Gastrocnemius medialis (tissue), 4 donors: ENCODE measurements around the gene C1QTNF3.

Source experiments
- CTCF ChIP-seq, 5 experiments: fragments of 450-650 bp in 3 of 5; fragments of 200-600 bp in 2 of 5; sonication (generic) in 2 of 5; IDR thresholded peaks in 4 of 5; conservative IDR thresholded peaks in 1 of 5; 1 replicate in 4 of 5; 2 replicates in 1 of 5; pipeline ENCODE4 v1.5.1; 2016 to 2019; ENCODE audit warnings: antibody characterized with exemption in 5 of 5, mild to moderate bottlenecking in 3 of 5, moderate library complexity in 3 of 5
- POLR2A ChIP-seq, 2 donors: fragments of 450-650 bp; IDR thresholded peaks; one replicate each; pipeline ENCODE4 v1.6.1; 2017; ENCODE audit warnings: antibody characterized with exemption in 2 of 2, mild to moderate bottlenecking in 2 of 2, moderate library complexity in 2 of 2

GRCh38 chr5:34002629-34003328 is 40.2 kb downstream of the C1QTNF3 start:
- TF ChIP-seq CTCF (IDR thresholded peaks at IDR 0.05 in 4 of 5, conservative IDR thresholded peaks at IDR 0.05 in 1 of 5) (no peak), POLR2A (IDR thresholded peaks at IDR 0.05) (no peak)
